ENCODE results near the gene NT5C1B. TPM values are rescaled to one million over a fixed set of nuclear protein-coding genes. Genes with fewer than 3 reads are reported as not detected.

NT5C1B gene
- total and polyA plus RNA-seq, 2 experiments from 2014 or later, result not detected

GRCh38 chr2:18626256-18626668 lies 36.9 kb upstream of the NT5C1B start (continued):
- no peak for TF ChIP-seq ZNF462 (CRISPR knock-in tag; IDR thresholded peaks at IDR 0.05)
- no peak for TF ChIP-seq NANOG (IDR thresholded peaks at IDR 0.05; ENCODE audit: borderline replicate concordance)
- TF ChIP-seq STAT1 (IDR thresholded peaks at IDR 0.05; ENCODE audit: unreplicated experiment), result no peak
- TF ChIP-seq EZH2phosphoT487 (IDR thresholded peaks at IDR 0.05; ENCODE audit: unreplicated experiment), result no peak
- no peak for TF ChIP-seq ZNF114 (CRISPR knock-in tag; IDR thresholded peaks at IDR 0.05)

- Histone ChIP-seq H3K4me2 (no peak overlapping the region), H3K9me2 (ENCODE audit: insufficient read depth) (peaks cover 5% of the 10 kb centered on the region), H3K36me3 (ENCODE audit: insufficient read depth) (no peaks in the 10 kb centered on the region), H3K79me2 (replicated peaks; ENCODE audit: insufficient read depth) (no peaks in the 10 kb centered on the region), H4K20me1 (replicated peaks; ENCODE audit: insufficient read depth) (no peaks in the 10 kb centered on the region), H2AFZ (no peak overlapping the region), H3K27me3 (ENCODE audit: insufficient read depth) (no peaks in the 10 kb centered on the region), H3K4me1 (ENCODE audit: insufficient read depth) (no peaks in the 10 kb centered on the region), H3K4me3 (no peak overlapping the region), H3F3A (replicated peaks; ENCODE audit: low read depth) (no peaks in the 10 kb centered on the region), H3K27ac (ENCODE audit: low read depth) (no peak overlapping the region)
- Mint-ChIP-seq H3K36me3 (ENCODE audit: low read depth) (no peaks in the 10 kb centered on the region), H3K4me3 (no peak overlapping the region), H3K27me3 (ENCODE audit: insufficient read depth, low read depth, poor library complexity) (no peaks in the 10 kb centered on the region), H3K27ac (no peak overlapping the region), H3K9me3 (peaks cover 2% of the 10 kb centered on the region; the same call in 1 of the 3 replicates), H3K4me1 (no peaks in the 10 kb centered on the region)
- ATAC-seq (no peak), DNase-seq (ENCODE audit: low spot score) (no peak)
- TF ChIP-seq POLR2AphosphoS5 (IDR thresholded peaks at IDR 0.05; ENCODE audit: low read depth) (no peak), ZNF462 (CRISPR knock-in tag; IDR thresholded peaks at IDR 0.05) (no peak), STAT1 (IDR thresholded peaks at IDR 0.05; ENCODE audit: unreplicated experiment) (no peak), ZNF114 (CRISPR knock-in tag; IDR thresholded peaks at IDR 0.05) (no peak), EZH2 (IDR thresholded peaks at IDR 0.05; ENCODE audit: low read depth, unreplicated experiment) (no peak), NANOG (IDR thresholded peaks at IDR 0.05; ENCODE audit: borderline replicate concordance) (no peak), EZH2phosphoT487 (IDR thresholded peaks at IDR 0.05; ENCODE audit: unreplicated experiment) (no peak)
These were observed 36.2 kb upstream of the NT5C1B start for GRCh38 chr2:18625563-18625962.
